Activated T-cell treated with anti-CD3 and anti-CD28 coated beads, Interleukin-2, amount 50 U/mL, for 1 hour (primary cell): ENCODE measurements around the gene GOLGA6L4.
"Not testable (repeated sequence)": the region's sequence is repeated elsewhere in the genome, so short reads cannot be mapped to it uniquely, and the experiment has no call there.

Experiments
- DNase-seq: peaks from one replicate; pipeline ENCODE4 v3.0.0-alpha.2; 2020

GOLGA6L4 gene, protein sequence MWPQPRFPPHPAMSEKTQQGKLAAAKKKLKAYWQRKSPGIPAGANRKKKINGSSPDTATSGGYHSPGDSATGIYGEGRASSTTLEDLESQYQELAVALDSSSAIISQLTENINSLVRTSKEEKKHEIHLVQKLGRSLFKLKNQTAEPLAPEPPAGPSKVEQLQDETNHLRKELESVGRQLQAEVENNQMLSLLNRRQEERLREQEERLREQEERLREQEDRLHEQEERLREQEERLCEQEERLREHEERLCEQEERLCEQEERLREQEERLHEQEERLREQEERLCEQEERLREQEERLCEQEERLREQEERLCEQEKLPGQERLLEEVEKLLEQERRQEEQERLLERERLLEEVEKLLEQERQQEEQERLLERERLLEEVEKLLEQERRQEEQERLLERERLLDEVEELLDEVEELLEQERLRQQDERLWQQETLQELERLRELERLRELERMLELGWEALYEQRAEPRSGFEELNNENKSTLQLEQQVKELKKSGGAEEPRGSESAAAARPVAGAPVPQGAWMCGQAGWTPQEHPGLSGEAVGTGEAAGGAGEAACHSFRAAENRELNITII

GRCh38 chr15:84235573-84235972, at the start of gene GOLGA6L4:
TSS of gene GOLGA6L4 (plus strand) at chr15:84235773. CDS start at chr15:84235835, 62 bp downstream.
- DNase-seq, result not testable (repeated sequence)

- not testable (repeated sequence) for DNase-seq
Observed at GRCh38 chr15:84192982-84193381, 42.6 kb upstream of the GOLGA6L4 start.

DNA sequence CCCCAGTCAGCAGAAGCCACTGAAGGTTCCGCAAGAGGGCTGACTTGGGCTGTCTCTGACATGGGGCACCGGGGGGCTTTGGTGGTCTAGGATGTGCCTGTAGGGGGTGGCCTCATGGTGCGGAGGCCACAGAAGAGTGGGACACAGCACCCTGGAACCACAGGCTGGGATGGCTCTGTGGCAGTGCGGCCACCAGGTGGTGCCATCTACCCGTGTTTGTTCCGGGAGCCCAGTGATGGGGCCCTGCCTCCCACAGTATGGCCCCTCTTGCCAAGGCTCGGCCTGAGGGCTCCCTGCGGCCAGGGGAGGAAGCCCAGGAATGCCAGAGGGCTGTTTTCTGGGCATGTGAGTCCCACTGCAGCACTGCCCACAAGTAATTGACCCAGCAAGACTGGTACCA, 40.0 kb upstream of the GOLGA6L4 start:
- DNase-seq, result not testable (repeated sequence)

DNA sequence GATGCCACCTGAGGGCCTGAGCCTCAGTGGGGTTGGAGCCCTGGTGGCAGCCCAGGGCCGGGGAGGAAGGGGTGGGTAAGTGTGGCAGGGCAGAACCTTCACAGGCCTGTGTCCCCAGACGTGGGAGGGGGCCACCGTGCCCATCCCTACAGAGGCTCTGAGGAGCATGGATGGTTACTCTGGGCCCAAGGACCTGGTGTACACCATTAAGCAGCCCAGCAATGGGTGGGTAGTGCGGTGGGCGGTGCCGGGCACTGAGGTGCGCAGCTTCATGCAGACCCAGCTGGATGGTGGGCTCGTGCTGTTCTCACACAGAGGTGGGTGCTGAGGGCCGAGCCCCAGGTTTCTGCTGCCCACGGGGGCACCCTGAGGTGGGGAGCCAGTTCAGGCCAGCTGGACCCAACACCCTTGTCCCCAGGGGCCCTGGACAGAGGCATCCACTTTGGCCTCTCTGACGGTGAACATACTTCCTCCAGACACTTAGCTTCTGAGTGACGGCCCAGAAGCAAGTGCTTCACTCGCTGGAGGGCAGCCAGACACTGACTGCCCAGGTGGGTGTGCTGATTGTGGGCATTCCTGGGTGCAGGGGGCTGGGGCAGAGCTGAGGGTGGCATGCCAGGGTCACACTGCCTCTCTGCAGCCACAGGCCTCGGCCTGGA, 38.9 kb upstream of the GOLGA6L4 start:
- not testable (repeated sequence) for DNase-seq

- DNase-seq, result not testable (repeated sequence)
Observed at GRCh38 chr15:84199865-84200264, 35.7 kb upstream of the GOLGA6L4 start.

DNA sequence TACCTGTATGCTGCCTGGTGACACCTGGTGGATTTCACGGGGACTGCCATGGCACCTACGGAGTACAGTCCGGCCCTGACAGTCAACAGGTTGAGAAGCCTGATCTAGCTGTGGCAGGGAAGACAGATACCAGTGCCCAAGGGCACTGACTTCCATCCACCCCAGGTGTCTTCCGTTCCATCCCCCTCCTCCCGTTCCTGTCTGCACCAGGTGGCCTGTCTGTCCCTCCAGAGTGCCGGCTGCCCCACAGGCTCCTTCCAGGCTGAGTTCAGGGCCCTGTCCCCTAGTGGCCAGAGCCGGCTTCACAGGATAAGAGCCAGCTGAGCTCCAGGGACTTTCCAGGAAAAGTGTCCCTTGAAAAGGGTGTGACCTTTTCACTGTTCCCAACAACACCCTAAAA, 10.9 kb downstream of the GOLGA6L4 start:
- peak; percentile 61 for DNase-seq
